Adipocyte (in vitro differentiated cells): ENCODE results near the gene PRDM2.
A peak's percentile ranks its signal among the peaks of the same experiment; 100 is the strongest.

Experiments
- DNase-seq: peaks from one replicate; pipeline ENCODE4 v3.0.0-alpha.2; 2015; ENCODE audit warnings: low read depth
- H3K27me3 ChIP-seq: replicated peaks from 2 replicates; pipeline ENCODE4 v1.7.0; 2013; ENCODE audit warnings: mild to moderate bottlenecking, low read length, moderate library complexity; ENCODE audit not compliant: control insufficient read depth, insufficient read depth
- H3K36me3 ChIP-seq: 2 replicates; pipeline ENCODE4 v1.7.0; 2013; ENCODE audit warnings: low read length, mild to moderate bottlenecking, moderate library complexity; ENCODE audit not compliant: control insufficient read depth, insufficient read depth, severe bottlenecking
- H3K4me1 ChIP-seq: 2 replicates; pipeline ENCODE4 v1.7.0; 2013; ENCODE audit warnings: mild to moderate bottlenecking, low read length, moderate library complexity; ENCODE audit not compliant: control insufficient read depth, insufficient read depth
- H3K4me3 ChIP-seq: 2 replicates; pipeline ENCODE4 v1.7.0; 2013; ENCODE audit warnings: mild to moderate bottlenecking, low read length, moderate library complexity
- H3K9ac ChIP-seq: 2 replicates; pipeline ENCODE4 v1.7.0; 2013; ENCODE audit warnings: mild to moderate bottlenecking, low read length, moderate library complexity
- H3K9me3 ChIP-seq: 2 replicates; pipeline ENCODE4 v1.7.0; 2013; ENCODE audit warnings: mild to moderate bottlenecking, low read length, moderate library complexity; ENCODE audit not compliant: control insufficient read depth

Gene PRDM2

DNA sequence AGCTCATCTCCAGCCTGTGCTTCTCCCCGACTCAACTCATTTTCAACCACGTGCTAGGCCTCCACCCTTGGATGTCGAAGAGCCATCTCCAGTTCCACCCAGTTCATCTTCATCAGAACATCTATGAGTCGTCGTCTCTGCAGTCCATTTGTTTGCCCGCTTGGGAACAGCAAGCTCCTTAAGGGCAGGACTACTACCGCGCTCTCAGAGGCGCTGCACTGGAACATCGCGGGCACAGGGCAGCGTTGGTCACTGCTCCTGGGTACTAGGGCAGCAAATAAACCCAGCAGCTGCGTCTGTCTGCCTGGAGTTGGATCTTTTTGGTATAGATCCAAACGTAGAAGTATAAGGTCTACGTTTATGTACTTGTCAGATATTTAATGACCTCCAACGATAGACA, 478 bp upstream of the PRDM2 start:
- DNase-seq: no peak
- Histone ChIP-seq H3K9me3 (no peaks in the 10 kb centered on the region), H3K27me3 (no peaks in the 10 kb centered on the region), H3K4me1 (peaks cover 16% of the 10 kb centered on the region), H3K4me3 (peak overlapping the region; percentile 87), H3K36me3 (no peaks in the 10 kb centered on the region), H3K9ac (peak overlapping the region; percentile 89)

DNA sequence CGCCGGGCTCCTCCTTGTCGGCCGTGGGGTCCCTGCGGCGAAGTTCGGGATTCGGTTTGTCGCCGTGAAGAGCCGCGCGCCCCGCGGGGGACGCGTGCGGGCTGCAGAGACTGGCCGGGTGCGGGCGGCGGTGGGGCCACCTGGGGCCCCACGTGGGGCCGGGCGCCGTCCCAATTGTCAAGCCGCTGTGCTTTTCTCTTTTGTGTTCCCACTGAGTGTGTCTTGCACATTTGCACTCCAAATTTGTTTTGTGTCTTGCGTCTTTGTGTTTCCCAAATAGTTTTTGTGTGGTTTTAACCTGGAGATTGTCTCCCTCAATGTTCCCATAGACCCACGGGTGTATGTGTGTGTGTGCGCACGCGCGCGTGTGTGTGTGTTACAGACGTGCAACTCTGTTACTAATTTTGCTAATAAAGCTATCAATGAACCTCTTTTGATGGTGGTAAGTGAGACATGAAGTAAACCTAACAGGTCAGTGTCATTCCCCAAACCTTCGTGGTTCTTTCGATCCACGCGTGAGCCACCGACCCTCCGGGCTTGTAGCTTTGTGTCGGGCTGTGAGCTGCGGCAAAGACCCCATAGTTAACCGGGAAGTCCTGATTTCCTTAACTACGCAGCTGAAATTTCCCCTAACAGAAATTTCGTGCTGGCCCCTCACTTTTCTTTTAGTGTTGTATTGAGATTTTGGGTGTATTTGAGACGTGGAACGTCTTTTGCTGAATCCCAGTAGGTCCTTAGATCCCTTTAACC, 708 bp downstream of the PRDM2 start:
- no peaks in the 10 kb centered on the region for H3K9me3 ChIP-seq
- peak; percentile 58 for DNase-seq
- peak overlapping the region; percentile 89 for H3K9ac ChIP-seq
- H3K4me3 ChIP-seq: peak overlapping the region; percentile 87
- no peaks in the 10 kb centered on the region for H3K36me3 ChIP-seq
- H3K27me3 ChIP-seq: no peaks in the 10 kb centered on the region
- peaks cover 16% of the 10 kb centered on the region for H3K4me1 ChIP-seq

DNA sequence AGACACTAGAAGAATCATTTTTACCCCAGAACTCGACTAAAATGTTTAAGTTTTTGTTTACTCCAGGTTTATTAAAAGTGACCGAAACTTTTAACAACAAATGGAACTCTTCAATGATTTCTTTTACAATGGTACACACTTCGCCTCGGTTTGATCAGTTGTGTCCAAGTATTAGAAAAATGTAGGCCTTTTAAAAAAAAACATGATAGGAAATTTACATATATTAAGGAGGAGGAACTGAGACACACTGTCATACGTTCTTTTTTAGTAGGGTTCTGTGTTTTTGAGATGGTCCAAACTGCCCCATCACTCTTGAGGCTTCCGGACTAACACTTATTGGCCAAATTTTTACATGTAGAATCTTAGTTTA, 1.3 kb downstream of the PRDM2 start:
- H3K4me3 ChIP-seq: peak overlapping the region; percentile 87

DNA sequence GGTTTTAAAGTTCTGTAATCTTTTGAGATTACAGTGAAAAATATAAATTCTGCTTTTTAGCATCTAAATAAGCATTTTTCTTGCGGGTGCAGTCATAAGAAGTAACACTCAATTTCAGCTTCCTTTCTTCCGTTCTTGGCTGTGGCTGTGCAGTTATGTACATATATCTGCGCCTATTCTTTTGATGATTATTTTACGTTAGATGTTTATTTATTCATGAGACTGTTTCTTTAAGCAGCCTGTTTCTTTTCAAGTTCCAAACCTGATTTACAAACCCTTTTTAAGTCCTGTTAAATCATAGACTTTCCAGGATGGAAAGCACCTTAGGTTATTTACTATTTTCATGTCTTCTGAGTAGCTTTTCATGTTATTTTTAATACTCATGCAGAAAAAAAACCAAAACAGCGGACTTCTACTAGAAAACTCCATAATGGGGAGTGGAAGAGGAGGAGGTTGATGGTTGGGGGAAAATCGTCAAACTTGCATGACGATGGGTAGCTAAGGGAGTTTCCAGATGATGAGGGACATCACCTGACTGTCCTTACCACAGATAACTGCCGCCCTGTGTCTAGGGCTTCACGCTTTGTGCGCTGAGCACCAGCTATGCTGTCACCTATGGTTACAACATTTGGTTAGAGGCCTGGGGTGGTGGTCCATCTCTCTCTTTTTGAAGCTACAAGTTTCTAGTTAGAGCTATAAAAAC, 2.6 kb downstream of the PRDM2 start:
- no peak for DNase-seq
- H3K36me3 ChIP-seq: no peaks in the 10 kb centered on the region
- H3K9ac ChIP-seq: no peak overlapping the region
- no peak overlapping the region for H3K4me3 ChIP-seq
- peaks cover 28% of the 10 kb centered on the region for H3K4me1 ChIP-seq
- no peaks in the 10 kb centered on the region for H3K9me3 ChIP-seq
- no peaks in the 10 kb centered on the region for H3K27me3 ChIP-seq

More for the DNA sequence above, 1.3 kb downstream of the PRDM2 start:
- Histone ChIP-seq H3K27me3 (no peaks in the 10 kb centered on the region), H3K36me3 (no peaks in the 10 kb centered on the region), H3K9me3 (no peaks in the 10 kb centered on the region), H3K9ac (peak overlapping the region; percentile 89), H3K4me1 (peaks cover 16% of the 10 kb centered on the region)
- no peak for DNase-seq

GRCh38 chr1:13703128-13703513, 3.1 kb downstream of the PRDM2 start:
- H3K4me1 ChIP-seq: peaks cover 33% of the 10 kb centered on the region
- H3K4me3 ChIP-seq: no peak overlapping the region
- H3K9ac ChIP-seq: no peak overlapping the region
- no peak for DNase-seq
- H3K9me3 ChIP-seq: no peaks in the 10 kb centered on the region
- H3K36me3 ChIP-seq: no peaks in the 10 kb centered on the region
- no peaks in the 10 kb centered on the region for H3K27me3 ChIP-seq

DNA sequence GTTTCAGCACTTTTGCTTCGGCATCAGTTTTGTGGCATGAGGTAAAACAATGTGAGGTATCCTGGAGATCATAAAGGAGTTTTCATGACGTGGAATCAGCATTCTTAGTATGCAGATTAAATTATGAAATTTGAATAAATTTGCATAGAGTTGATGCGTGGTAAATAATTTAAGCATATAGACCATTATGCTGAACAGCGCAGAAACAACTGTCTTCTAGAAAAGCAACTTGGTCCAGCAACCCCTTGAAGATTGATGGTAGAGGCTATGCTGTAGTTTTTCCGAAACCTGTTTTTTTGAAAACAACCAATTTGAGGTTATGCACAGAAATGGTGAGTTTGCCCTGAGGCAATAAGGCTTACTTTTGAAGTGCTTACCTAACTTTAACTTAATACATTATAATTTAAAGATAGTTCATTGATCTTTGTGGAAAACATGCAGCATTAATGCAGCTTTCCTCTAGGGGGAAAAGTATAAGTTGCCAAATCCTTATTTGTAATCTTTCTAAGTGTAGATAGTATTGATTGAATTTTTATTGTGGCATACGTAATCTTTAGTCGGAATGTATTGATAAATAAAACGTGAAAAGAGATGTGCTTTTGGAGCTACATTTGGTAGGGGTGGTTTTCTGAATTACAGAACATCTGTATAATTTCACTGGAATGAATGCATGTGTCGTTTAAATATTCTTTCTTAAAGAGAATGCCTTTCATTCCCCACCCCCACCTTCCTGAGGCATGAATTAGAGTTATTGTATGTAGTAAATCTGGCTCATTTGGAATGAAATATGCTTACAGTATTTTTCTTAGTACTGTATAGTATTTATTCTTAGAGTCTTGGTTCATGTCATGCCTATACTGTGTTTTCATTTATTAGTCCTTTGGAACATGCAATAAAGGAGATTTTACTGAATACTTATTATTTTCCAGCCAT, 3.8 kb downstream of the PRDM2 start:
- no peaks in the 10 kb centered on the region for H3K27me3 ChIP-seq
- no peak for DNase-seq
- no peaks in the 10 kb centered on the region for H3K36me3 ChIP-seq
- H3K9me3 ChIP-seq: no peaks in the 10 kb centered on the region
- H3K4me1 ChIP-seq: peaks cover 36% of the 10 kb centered on the region
- H3K4me3 ChIP-seq: no peak overlapping the region
- no peak overlapping the region for H3K9ac ChIP-seq

DNA sequence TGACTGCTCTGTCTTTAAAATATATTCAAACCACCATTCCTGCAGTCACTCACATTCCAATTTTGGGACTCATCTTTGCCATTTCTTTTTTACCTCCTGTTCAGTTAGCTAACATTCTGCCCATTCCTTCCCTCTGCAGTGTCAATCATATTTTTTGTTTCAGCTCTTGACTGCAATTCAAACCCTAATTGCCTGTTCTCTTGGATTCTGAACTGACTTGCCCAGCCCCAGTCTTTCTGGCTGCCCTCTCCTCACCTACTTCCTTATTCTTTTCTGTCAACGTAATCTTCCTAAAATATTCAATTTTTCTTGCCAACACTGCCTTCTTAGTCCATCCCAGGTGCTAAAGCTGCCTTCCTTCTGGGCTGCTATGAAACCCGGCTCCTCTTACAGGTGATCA, 6.1 kb downstream of the PRDM2 start:
- Histone ChIP-seq H3K36me3 (no peaks in the 10 kb centered on the region), H3K9ac (no peak overlapping the region), H3K27me3 (no peaks in the 10 kb centered on the region), H3K4me3 (no peak overlapping the region), H3K9me3 (no peaks in the 10 kb centered on the region), H3K4me1 (peaks cover 27% of the 10 kb centered on the region)
- peak; percentile 29 for DNase-seq

- Histone ChIP-seq H3K9ac (peak overlapping the region; percentile 42), H3K9me3 (no peaks in the 10 kb centered on the region), H3K4me1 (peaks cover 26% of the 10 kb centered on the region), H3K27me3 (no peaks in the 10 kb centered on the region), H3K4me3 (peak overlapping the region; percentile 48), H3K36me3 (no peaks in the 10 kb centered on the region)
- DNase-seq: peak; percentile 88
Measured at GRCh38 chr1:13707164-13707563, 7.2 kb downstream of the PRDM2 start.

- Histone ChIP-seq H3K36me3 (no peaks in the 10 kb centered on the region), H3K4me1 (peaks cover 26% of the 10 kb centered on the region), H3K27me3 (no peaks in the 10 kb centered on the region), H3K9me3 (no peaks in the 10 kb centered on the region), H3K4me3 (no peak overlapping the region), H3K9ac (no peak overlapping the region)
- DNase-seq: no peak
Measured at GRCh38 chr1:13708380-13708982, 8.5 kb downstream of the PRDM2 start.

- Histone ChIP-seq H3K36me3 (no peaks in the 10 kb centered on the region), H3K9ac (no peak overlapping the region), H3K4me1 (peaks cover 35% of the 10 kb centered on the region), H3K4me3 (no peak overlapping the region), H3K27me3 (no peaks in the 10 kb centered on the region), H3K9me3 (no peaks in the 10 kb centered on the region)
- DNase-seq: no peak
Measured at GRCh38 chr1:13710086-13710485, 10.1 kb downstream of the PRDM2 start.

DNA sequence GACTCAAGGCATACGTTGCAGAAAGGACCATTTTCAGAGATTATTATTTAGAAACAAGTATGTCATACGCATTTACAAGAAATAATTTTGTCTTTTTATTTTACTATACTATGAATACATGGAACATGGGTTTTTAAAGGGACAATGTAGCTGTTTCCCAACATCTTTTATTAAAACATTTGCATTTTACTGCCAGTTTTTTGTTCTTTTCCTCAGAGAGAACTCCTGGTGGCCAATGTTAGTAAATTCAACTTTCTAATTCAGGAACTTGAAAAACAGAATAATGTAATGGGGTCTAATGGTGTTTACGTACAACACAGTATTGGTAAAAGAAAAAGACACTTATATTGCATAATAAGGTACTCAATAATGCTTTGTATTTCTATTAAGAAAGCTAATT, 14.9 kb downstream of the PRDM2 start:
- peaks cover 19% of the 10 kb centered on the region for H3K4me1 ChIP-seq
- H3K27me3 ChIP-seq: no peaks in the 10 kb centered on the region
- H3K36me3 ChIP-seq: no peaks in the 10 kb centered on the region
- peak overlapping the region; percentile 6 for H3K4me3 ChIP-seq
- DNase-seq: peak; percentile 65
- H3K9me3 ChIP-seq: no peaks in the 10 kb centered on the region
- H3K9ac ChIP-seq: peak overlapping the region; percentile 35
